NOMO-1 treated with dmso at 0.1 percent for 144 hours (cell line): ENCODE data around the gene ZNF2.
A peak's percentile ranks its signal among the peaks of the same experiment; 100 is the strongest.
"Not testable (repeated sequence)": the region's sequence is repeated elsewhere in the genome, so short reads cannot be mapped to it uniquely, and the experiment has no call there.

Experiments
- DNase-seq: peaks from one replicate; lab custom pipeline; 2025; ENCODE audit not compliant: unreplicated experiment; lab: John Stamatoyannopoulos, UW

The ZNF2 gene

GRCh38 chr2:95165371-95166064 is at the start of gene ZNF2:
Gene ZNF2, plus strand, starts transcription at chr2:95165809. Its CDS starts 10,418 bp downstream, at chr2:95176227.
- peak; percentile 96 for DNase-seq

DNA sequence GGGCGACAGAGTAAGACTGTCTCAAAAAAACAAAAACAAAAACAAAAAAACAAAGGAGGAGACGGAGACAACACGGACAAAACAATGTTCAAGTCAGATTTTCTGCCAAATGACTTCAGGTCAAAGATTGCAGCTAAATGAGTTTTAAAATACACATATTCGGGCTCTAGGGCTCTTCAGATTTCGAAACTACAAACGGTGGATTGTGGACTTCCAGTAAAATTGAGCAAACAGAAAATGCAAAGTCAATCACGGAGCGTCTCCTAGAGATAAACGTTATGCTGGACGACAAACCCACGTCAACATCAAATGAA is 44.6 kb upstream of the ZNF2 start:
- peak; percentile 24 for DNase-seq

DNA sequence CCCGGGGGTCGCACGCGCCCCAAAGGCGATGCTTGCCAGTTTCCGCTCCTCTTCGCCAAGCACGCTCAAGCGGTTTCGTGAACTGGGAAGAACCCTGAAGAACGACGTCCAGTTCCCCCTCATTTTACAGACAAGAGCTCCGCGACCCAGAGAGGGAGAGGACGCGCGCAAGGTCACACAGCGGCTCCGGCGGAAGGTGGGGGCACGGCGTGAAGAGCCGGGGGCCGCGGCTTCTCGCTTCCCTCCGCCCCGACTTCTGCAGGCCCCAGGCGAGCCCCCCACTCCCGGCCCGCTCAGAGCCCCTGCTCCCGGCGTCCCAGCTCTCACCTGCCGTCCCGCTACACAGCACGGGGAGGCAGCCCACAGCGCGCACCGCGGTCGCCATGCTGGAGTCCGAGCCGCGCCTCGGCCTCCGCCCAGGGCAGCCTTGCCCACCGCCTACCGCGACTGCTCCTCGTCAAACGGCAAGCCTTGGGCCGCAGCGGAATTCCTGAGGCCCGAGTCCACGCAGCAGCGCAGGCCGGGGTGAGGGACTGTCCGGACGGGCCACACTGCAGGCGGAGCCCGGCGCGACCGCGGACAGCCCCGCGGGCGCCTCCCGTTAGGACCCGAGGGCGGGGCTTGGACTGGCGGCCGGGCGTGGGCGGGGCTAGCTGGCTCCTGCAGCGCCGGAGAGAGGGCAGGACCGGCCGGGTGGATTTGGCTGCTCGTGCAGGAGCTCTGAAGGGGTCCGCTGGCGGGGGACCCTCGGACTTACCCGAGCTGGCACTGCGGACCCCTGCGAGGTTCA is 44.0 kb upstream of the ZNF2 start, which contains the start of gene MRPS5:
MRPS5 (minus strand) TSS at position 402 of the 790 bp plus-strand sequence; CDS start at position 385, 17 bp downstream.
- peak; percentile 68 for DNase-seq

- DNase-seq: no peak
Observed at GRCh38 chr2:95122197-95122551, 43.4 kb upstream of the ZNF2 start.

DNA sequence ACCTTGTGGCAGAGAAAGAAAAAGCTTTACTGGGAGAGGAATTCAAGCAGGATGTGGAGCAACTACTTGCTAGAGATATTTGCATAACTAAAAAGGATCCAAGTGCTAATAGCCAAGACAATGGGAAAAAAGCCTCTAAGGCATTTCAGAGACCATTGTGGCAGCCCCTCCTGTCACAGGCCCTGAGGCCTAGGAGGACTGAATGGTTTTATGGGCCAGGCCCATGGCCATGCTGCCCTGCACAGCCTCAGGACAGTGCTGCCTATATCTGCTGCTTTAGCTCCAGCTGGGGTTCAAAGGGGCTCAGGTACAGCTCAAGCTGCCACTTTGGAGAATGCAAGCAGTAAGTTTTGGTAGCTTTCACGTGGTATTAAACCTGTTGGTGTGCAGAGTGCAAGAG is 26.9 kb upstream of the ZNF2 start:
- DNase-seq: no peak

DNA sequence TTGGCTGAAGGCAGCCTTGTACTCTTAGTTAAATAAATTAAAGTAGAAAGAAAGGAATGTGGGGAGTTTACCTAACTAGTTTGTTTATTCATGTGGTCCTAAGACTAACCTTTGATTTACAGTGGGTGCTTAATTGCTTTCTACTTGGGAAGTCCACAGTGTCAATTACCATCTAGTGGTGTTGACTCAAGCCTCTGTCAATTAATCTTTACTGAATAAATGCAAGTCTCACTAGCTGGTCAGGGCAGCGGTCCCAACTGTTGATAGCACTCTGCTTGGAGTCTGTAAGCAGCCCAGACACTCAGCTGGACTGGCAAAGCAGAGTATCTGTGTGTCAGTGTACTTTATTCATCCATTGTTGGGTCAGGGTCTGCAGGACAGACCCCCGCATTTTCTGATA is 21.8 kb upstream of the ZNF2 start:
- DNase-seq: no peak

- DNase-seq: no peak
Observed at GRCh38 chr2:95149397-95149984, 16.1 kb upstream of the ZNF2 start.

- DNase-seq: no peak
Observed at GRCh38 chr2:95158441-95158840, 7.2 kb upstream of the ZNF2 start.

GRCh38 chr2:95158891-95159619 is 6.6 kb upstream of the ZNF2 start:
- no peak for DNase-seq

DNA sequence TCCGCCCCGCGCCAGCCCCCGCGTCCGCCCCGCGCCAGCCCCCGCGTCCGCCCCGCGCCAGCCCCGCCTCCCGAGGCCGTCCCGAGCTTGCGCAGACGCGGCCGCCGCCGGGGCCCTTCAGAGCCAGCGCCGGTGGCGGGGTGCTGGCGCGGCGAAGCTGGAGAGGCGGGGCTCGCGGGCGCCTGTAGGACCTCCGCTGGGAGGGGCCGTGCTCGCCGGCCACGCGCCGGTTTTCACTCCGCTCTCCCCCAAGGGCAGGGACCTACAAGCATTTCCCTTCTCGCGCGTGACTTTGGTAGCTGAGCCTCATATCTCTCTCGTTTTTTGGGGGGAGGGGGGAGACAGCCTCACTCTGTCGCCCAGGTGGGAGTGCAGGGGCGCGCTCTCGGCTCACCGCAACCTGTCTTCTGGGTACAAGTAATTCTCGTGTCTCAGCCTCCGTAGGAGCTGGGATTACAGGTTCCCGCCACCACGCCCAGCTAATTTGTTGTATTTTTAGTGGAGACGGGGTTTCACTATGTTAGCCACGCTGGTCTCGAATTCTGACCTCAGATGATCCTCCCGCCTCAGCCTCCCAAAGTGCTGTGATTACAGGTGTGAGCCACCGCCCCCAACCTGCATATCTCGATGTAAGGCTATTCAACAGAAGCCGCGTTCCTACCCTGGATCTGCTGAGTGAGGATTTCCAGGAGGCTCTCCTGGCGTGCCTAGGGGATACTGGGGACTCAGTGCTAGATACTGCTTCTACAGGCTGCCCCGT is 5.7 kb upstream of the ZNF2 start, which contains the start of gene ZNF514:
ZNF514 (minus strand) TSS at position 159 of the 760 bp plus-strand sequence. CDS start 6,595 bp downstream, outside the sequence.
- peak; percentile 67 for DNase-seq

GRCh38 chr2:95165030-95165370 is 609 bp upstream of the ZNF2 start:
- no peak for DNase-seq

DNA sequence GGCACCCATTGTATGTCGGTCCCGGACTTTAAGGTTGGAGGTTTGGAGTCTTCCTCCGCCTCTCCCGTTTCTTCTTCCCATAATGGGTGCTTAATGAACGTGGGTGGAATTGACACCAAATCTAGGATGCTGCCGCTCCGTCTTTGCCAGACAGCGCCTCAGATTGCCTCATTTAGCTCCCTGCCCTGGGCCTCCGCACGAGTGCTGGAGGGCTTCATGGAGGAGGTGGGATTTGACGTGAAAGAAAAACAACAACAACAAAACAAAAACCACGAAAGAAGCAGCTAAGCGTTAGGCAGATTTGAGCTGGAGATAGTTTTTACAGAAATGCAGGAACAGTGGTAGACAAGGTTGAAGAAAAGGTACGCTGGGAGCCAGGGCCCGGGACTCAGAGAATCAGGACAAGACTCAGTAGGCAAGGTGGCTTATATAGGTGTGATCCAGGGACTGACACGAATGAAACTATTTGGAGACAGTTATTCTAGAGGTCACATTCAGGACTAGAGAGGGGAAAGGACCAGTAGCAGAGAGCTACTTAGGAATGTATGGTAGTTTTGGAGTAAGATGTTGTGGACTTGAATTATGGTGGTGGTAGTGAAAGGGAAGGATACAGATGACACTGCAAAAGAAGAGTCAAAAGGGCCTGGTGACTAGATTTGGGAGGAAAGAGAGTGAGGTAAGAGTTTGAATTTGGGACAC is 605 bp downstream of the ZNF2 start:
- no peak for DNase-seq

- DNase-seq: no peak
Observed at GRCh38 chr2:95171902-95172301, 6.3 kb downstream of the ZNF2 start.

DNA sequence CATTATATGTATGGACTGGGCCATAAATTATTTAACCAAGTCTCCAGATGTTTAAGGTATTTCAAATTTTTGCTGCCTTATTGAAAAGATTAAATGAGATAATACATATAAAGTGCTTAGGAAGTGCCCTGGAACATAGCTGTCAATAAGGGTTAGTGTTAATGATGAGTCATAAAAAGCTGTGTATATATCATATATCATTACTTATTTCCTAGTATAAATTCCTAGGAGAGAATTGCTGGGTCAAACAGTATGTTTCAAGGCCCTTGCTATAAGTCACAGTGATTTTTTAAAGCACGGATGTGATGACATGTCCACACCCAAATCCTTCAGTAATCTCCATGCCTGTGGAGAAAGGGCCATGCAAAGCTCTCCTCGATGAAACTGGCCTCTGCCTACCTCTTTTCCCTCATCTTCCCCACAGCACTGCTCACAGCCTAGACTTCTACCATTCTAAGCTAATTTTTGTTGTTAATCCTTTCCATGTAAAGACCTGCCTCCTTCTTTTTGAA is 8.5 kb downstream of the ZNF2 start:
- DNase-seq: no peak

GRCh38 chr2:95179451-95179850 is 13.8 kb downstream of the ZNF2 start:
- no peak for DNase-seq

DNA sequence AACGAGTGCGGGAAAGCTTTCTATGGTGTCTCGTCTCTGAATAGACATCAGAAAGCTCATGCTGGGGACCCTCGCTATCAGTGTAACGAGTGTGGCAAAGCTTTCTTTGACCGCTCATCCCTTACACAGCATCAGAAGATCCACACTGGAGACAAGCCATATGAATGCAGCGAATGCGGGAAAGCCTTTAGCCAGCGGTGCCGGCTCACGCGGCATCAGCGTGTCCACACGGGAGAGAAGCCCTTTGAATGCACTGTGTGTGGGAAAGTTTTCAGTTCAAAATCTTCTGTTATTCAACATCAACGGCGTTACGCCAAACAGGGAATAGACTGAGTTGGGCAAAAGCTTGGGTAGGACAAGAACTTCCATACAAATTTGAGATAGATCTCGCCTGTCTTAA is 16.2 kb downstream of the ZNF2 start:
- no peak for DNase-seq

- DNase-seq: no peak
Observed at GRCh38 chr2:95185197-95185596, 19.6 kb downstream of the ZNF2 start.

DNA sequence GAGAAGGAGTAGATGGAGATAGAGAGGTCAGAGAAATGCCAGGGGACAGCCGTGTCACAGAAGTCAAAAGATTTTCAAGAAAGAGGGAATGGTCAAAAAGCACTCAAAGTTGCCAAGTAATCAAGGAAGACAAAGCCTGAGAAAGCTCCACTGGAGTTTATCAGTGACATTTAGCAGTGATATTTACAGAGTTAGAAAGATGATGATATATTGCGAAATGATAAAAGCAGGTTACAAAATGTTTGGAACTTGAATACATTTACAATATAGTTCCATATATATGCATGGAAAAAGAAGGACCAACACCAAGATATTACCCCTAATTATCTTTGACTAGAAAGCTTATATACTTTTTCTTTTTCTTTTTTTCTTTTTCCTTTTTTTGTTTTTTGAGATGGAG is 20.4 kb downstream of the ZNF2 start:
- no peak for DNase-seq

DNA sequence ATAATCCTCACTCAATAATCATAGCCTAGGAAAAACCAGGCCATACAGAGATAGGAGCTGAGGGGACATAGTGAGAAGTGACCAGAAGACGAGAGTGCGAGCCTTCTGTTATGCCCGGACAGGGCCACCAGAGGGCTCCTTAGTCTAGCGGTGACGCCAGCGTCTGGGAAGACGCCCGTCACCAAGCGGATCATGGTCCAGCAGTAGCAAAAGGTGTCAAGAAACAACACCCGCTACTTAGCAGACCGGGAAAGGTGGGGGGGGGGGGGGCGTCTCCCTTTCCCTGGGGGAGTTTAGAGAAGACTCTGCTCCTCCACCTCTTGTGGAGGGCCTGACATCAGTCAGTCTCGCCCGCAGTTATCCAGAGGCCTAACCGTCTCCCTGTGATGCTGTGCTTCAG is 27.3 kb downstream of the ZNF2 start:
- not testable (repeated sequence) for DNase-seq

- DNase-seq: no peak
Observed at GRCh38 chr2:95203911-95204310, 38.3 kb downstream of the ZNF2 start.
